ENCODE results near the gene NOL6. TPM values are rescaled to one million over a fixed set of nuclear protein-coding genes. Genes with fewer than 3 reads are reported as not detected.
"Not testable (repeated sequence)": the region's sequence is repeated elsewhere in the genome, so short reads cannot be mapped to it uniquely, and the experiment has no call there.

The NOL6 gene
- total RNA-seq, 1 experiment from 2014 or later, result 75.1 TPM

- ChIA-PET POLR2A (interaction anchor here (0.6 kb wide), 1 partner anchor 966 kb away, joined by 4 read pairs; no protein-coding TSS in a partner anchor), CTCF (interaction anchor here (0.6 to 1.2 kb wide), 4 partner anchors 15 to 159 kb away, joined by 3 to 4 read pairs (median 4); partner anchors contain the start of gene AQP7)
- intact Hi-C loops (cut with micrococcal nuclease; ENCODE audit: unreplicated experiment) (no loop called here), in situ Hi-C loops (cut with HindIII; ENCODE audit: low pct_unique_long_range_greater_than_20kb, low sequenced_read_pairs) (no loop called here)
- no peak overlapping the region for H3K27ac ChIP-seq (ENCODE audit: low read length)
- TF ChIP-seq SIN3A (IDR thresholded peaks at IDR 0.05; ENCODE audit: borderline replicate concordance, insufficient read depth, low read depth, low read length) (no peak), CTCF (IDR thresholded peaks at IDR 0.05) (peak; percentile 77), REST (IDR thresholded peaks at IDR 0.05; ENCODE audit: insufficient read depth in 1 of 2, low read depth in 2 of 2, low read length in 1 of 2) (no peak)
- no peaks in the 10 kb centered on the region for H3K36me3 ChIP-seq (ENCODE audit: control insufficient read depth, insufficient read depth, low read length)
- H3K27me3 ChIP-seq (ENCODE audit: control insufficient read depth, insufficient read depth, low read length), result no peaks in the 10 kb centered on the region
- ATAC-seq, result peak; percentile 85
- no peak for DNase-seq (ENCODE audit: low read depth, low spot score)
- no peak overlapping the region for H3K4me3 ChIP-seq (ENCODE audit: low read depth in 2 of 2, low read length in 2 of 2)
- H3K9me3 ChIP-seq (ENCODE audit: control insufficient read depth, insufficient read depth, low read depth, low read length), result no peaks in the 10 kb centered on the region
- H3K4me1 ChIP-seq (ENCODE audit: control insufficient read depth, insufficient read depth, low read length), result no peaks in the 10 kb centered on the region
- no TSS peak for BruUV-seq (replicated peaks)
These were observed 43.6 kb upstream of the NOL6 start for GRCh38 chr9:33517373-33517772.

- H3K27ac ChIP-seq (ENCODE audit: low read length); H3K9me3 ChIP-seq (ENCODE audit: control insufficient read depth, insufficient read depth, low read depth, low read length); BruUV-seq (replicated peaks); POLR2A ChIA-PET; intact Hi-C loops (cut with micrococcal nuclease; ENCODE audit: unreplicated experiment); ATAC-seq; DNase-seq (ENCODE audit: low read depth, low spot score); H3K4me3 ChIP-seq (ENCODE audit: low read depth in 2 of 2, low read length in 2 of 2); in situ Hi-C loops (cut with HindIII; ENCODE audit: low pct_unique_long_range_greater_than_20kb, low sequenced_read_pairs); H3K4me1 ChIP-seq (ENCODE audit: control insufficient read depth, insufficient read depth, low read length); H3K27me3 ChIP-seq (ENCODE audit: control insufficient read depth, insufficient read depth, low read length); H3K36me3 ChIP-seq (ENCODE audit: control insufficient read depth, insufficient read depth, low read length); CTCF ChIA-PET: not testable (repeated sequence)
These were observed 42.7 kb upstream of the NOL6 start for GRCh38 chr9:33516397-33516796.

GRCh38 chr9:33515342-33515995 lies 41.7 kb upstream of the NOL6 start:
- intact Hi-C loops (cut with micrococcal nuclease; ENCODE audit: unreplicated experiment); H3K27ac ChIP-seq (ENCODE audit: low read length); DNase-seq (ENCODE audit: low read depth, low spot score): not testable (repeated sequence)

GRCh38 chr9:33512535-33512934 lies 38.8 kb upstream of the NOL6 start:
- CTCF ChIA-PET; in situ Hi-C loops (cut with HindIII; ENCODE audit: low pct_unique_long_range_greater_than_20kb, low sequenced_read_pairs): not testable (repeated sequence)

More at GRCh38 chr9:33515342-33515995, 41.7 kb upstream of the NOL6 start:
- H3K9me3 ChIP-seq (ENCODE audit: control insufficient read depth, insufficient read depth, low read depth, low read length); BruUV-seq (replicated peaks); POLR2A ChIA-PET; H3K36me3 ChIP-seq (ENCODE audit: control insufficient read depth, insufficient read depth, low read length); H3K27me3 ChIP-seq (ENCODE audit: control insufficient read depth, insufficient read depth, low read length); H3K4me3 ChIP-seq (ENCODE audit: low read depth in 2 of 2, low read length in 2 of 2); CTCF ChIA-PET; H3K4me1 ChIP-seq (ENCODE audit: control insufficient read depth, insufficient read depth, low read length); ATAC-seq; in situ Hi-C loops (cut with HindIII; ENCODE audit: low pct_unique_long_range_greater_than_20kb, low sequenced_read_pairs): not testable (repeated sequence)

GRCh38 chr9:33511184-33511517 lies 37.4 kb upstream of the NOL6 start:
- H3K4me1 ChIP-seq (ENCODE audit: control insufficient read depth, insufficient read depth, low read length); H3K9me3 ChIP-seq (ENCODE audit: control insufficient read depth, insufficient read depth, low read depth, low read length); H3K36me3 ChIP-seq (ENCODE audit: control insufficient read depth, insufficient read depth, low read length); ATAC-seq; BruUV-seq (replicated peaks); in situ Hi-C loops (cut with HindIII; ENCODE audit: low pct_unique_long_range_greater_than_20kb, low sequenced_read_pairs); H3K27me3 ChIP-seq (ENCODE audit: control insufficient read depth, insufficient read depth, low read length); intact Hi-C loops (cut with micrococcal nuclease; ENCODE audit: unreplicated experiment); POLR2A ChIA-PET; DNase-seq (ENCODE audit: low read depth, low spot score): not testable (repeated sequence)
- Histone ChIP-seq H3K4me3 (ENCODE audit: low read depth in 2 of 2, low read length in 2 of 2) (peak overlapping the region; percentile 66 to 76), H3K27ac (ENCODE audit: low read length) (peak overlapping the region; percentile 91)
- CTCF ChIA-PET, result interaction anchor here (0.6 kb wide), 1 partner anchor 118 kb away, joined by 3 read pairs; no protein-coding TSS in a partner anchor

More at GRCh38 chr9:33512535-33512934, 38.8 kb upstream of the NOL6 start:
- intact Hi-C loops (cut with micrococcal nuclease; ENCODE audit: unreplicated experiment); H3K9me3 ChIP-seq (ENCODE audit: control insufficient read depth, insufficient read depth, low read depth, low read length); H3K27ac ChIP-seq (ENCODE audit: low read length); POLR2A ChIA-PET; ATAC-seq; H3K27me3 ChIP-seq (ENCODE audit: control insufficient read depth, insufficient read depth, low read length); H3K4me1 ChIP-seq (ENCODE audit: control insufficient read depth, insufficient read depth, low read length); BruUV-seq (replicated peaks); H3K4me3 ChIP-seq (ENCODE audit: low read depth in 2 of 2, low read length in 2 of 2); DNase-seq (ENCODE audit: low read depth, low spot score); H3K36me3 ChIP-seq (ENCODE audit: control insufficient read depth, insufficient read depth, low read length): not testable (repeated sequence)

Measured in Panc1 (cell line).